Ascending aorta (tissue), 2 donors: ENCODE data around the gene BTK. TPM values are rescaled to one million over a fixed set of nuclear protein-coding genes. Genes with fewer than 3 reads are reported as not detected.

Experiments used
- DNase-seq, 2 donors: peaks; one replicate each; pipeline ENCODE4 v3.0.0-alpha.2; 2019; ENCODE audit warnings: low spot score in 2 of 2
- H3K27ac ChIP-seq, 2 donors: fragments of 200-600 bp; sonication (generic); one replicate each; pipeline ENCODE4 v1.5.1; 2016 to 2017; ENCODE audit warnings: mild to moderate bottlenecking in 1 of 2
- H3K27me3 ChIP-seq: fragments of 200-600 bp; sonication (generic); one replicate; pipeline ENCODE4 v1.5.1; 2017
- H3K36me3 ChIP-seq, 2 donors: fragments of 200-600 bp; sonication (generic); one replicate each; pipeline ENCODE4 v1.5.1; 2016
- H3K4me1 ChIP-seq, 2 donors: fragments of 200-600 bp; sonication (generic); one replicate each; pipeline ENCODE4 v1.5.1; 2016 to 2017; ENCODE audit warnings: mild to moderate bottlenecking in 1 of 2
- H3K4me3 ChIP-seq, 2 donors: fragments of 200-600 bp; sonication (generic); one replicate each; pipeline ENCODE4 v1.5.1; 2016 to 2017; ENCODE audit warnings: mild to moderate bottlenecking in 1 of 2
- H3K9me3 ChIP-seq, 2 donors: fragments of 200-600 bp; sonication (generic); one replicate each; pipeline ENCODE4 v1.5.1; 2016
- intact Hi-C: fragments of 100-400 bp; cut with DNase I; formaldehyde crosslinking; loops from one replicate; pipeline ENCODE4 v1.15.1; 2023
- total RNA-seq: library from RNA; depleted of rRNA; stranded (reverse); fragments of >200 nt; gene quantifications from one replicate; pipeline ENCODE4 v1.1.0, GENCODE V29; 2016
- TF ChIP-seq, protein P1 (sequence below), 3 experiments: fragments of 200-600 bp in 2 of 3; fragments of 450-650 bp in 1 of 3; sonication (generic) in 2 of 3; IDR thresholded peaks; one replicate each; pipeline ENCODE4 v1.5.1; 2016 to 2019; ENCODE audit warnings: antibody characterized with exemption in 3 of 3, mild to moderate bottlenecking in 1 of 3, moderate library complexity in 1 of 3

BTK gene
- 0.64 TPM for total RNA-seq

GRCh38 chrX:101385795-101386541 is at the start of gene BTK:
Gene BTK (minus strand): TSS chrX:101386191. CDS start chrX:101375284, 10,907 bp downstream.
- Histone ChIP-seq H3K36me3 (no peaks in the 10 kb centered on the region), H3K27ac (no peak within 1 kb of the TSS), H3K27me3 (no peaks in the 10 kb centered on the region), H3K4me1 (no peaks in the 10 kb centered on the region), H3K9me3 (no peaks in the 10 kb centered on the region), H3K4me3 (no peak within 1 kb of the TSS)
- intact Hi-C loops: no loop called here
- no peak for DNase-seq
- TF ChIP-seq, protein P1, sequence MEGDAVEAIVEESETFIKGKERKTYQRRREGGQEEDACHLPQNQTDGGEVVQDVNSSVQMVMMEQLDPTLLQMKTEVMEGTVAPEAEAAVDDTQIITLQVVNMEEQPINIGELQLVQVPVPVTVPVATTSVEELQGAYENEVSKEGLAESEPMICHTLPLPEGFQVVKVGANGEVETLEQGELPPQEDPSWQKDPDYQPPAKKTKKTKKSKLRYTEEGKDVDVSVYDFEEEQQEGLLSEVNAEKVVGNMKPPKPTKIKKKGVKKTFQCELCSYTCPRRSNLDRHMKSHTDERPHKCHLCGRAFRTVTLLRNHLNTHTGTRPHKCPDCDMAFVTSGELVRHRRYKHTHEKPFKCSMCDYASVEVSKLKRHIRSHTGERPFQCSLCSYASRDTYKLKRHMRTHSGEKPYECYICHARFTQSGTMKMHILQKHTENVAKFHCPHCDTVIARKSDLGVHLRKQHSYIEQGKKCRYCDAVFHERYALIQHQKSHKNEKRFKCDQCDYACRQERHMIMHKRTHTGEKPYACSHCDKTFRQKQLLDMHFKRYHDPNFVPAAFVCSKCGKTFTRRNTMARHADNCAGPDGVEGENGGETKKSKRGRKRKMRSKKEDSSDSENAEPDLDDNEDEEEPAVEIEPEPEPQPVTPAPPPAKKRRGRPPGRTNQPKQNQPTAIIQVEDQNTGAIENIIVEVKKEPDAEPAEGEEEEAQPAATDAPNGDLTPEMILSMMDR (IDR thresholded peaks at IDR 0.05): no peak

DNA sequence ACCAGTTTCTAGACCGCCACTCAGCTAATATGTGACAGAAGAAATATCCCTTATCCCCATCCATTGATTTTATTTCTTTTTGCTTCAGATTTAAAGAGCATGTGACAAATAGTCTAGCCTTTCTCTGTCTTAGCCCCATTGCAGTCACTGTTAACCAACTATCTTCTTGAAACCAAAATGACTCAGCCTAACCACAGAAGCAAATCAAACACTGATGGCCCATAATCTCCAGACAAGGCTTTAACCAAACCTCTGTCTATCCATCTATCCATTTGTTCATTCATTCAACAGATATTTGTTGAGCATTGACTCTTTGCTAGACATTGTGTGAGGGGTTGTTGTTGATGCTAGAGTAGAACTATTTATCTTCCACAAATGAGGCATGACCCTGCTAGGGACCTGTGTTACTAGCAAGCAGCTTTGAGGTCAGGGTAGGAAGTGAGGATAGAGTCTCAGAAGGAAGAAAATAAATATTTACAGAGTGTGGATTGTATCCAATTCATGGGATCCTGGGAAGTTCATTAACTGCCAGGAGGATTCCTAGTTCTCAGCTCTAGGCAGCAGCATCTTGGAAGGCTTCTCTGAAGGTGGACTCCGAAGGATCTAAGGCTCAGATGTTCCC is 44.6 kb upstream of the BTK start:
- Histone ChIP-seq H3K4me3 (no peak overlapping the region), H3K27ac (no peak overlapping the region), H3K27me3 (no peaks in the 10 kb centered on the region), H3K9me3 (peaks cover 0 to 9% of the 10 kb centered on the region in 2 donors), H3K36me3 (peaks cover 8 to 17% of the 10 kb centered on the region in 2 donors), H3K4me1 (no peaks in the 10 kb centered on the region)
- intact Hi-C loops: no loop called here
- TF ChIP-seq, protein P1 (IDR thresholded peaks at IDR 0.05): no peak
- no peak for DNase-seq

GRCh38 chrX:101429934-101430333 is 43.9 kb upstream of the BTK start:
- Histone ChIP-seq H3K27me3 (no peaks in the 10 kb centered on the region), H3K4me1 (no peaks in the 10 kb centered on the region), H3K27ac (no peak overlapping the region), H3K9me3 (peaks cover 0 to 9% of the 10 kb centered on the region in 2 donors), H3K4me3 (no peak overlapping the region), H3K36me3 (peaks cover 8 to 17% of the 10 kb centered on the region in 2 donors)
- DNase-seq: no peak
- TF ChIP-seq, protein P1 (IDR thresholded peaks at IDR 0.05): no peak
- intact Hi-C loops: no loop called here

DNA sequence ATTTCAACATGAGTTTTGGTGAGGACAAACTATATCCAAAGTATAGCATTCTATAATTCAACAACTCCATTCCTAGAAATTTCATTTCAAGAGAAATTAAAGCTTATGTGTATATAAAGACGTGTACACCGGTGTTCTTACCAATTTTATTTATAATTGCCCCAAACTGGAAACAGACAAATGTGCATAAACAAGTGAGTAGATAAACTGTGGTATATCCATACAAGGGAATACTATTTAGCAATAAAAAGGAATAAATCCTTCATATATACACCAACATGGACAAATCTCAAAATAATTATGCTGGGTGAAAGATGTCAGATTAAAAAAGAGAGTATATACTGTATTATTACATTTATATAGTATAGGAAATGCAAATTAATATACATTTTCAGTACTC is 42.0 kb upstream of the BTK start:
- Histone ChIP-seq H3K36me3 (peaks cover 8 to 25% of the 10 kb centered on the region in 2 donors), H3K27ac (no peak overlapping the region), H3K9me3 (peaks cover 0 to 9% of the 10 kb centered on the region in 2 donors), H3K4me1 (no peaks in the 10 kb centered on the region), H3K27me3 (no peaks in the 10 kb centered on the region), H3K4me3 (no peak overlapping the region)
- intact Hi-C loops: no loop called here
- no peak for DNase-seq
- TF ChIP-seq, protein P1 (IDR thresholded peaks at IDR 0.05): no peak

DNA sequence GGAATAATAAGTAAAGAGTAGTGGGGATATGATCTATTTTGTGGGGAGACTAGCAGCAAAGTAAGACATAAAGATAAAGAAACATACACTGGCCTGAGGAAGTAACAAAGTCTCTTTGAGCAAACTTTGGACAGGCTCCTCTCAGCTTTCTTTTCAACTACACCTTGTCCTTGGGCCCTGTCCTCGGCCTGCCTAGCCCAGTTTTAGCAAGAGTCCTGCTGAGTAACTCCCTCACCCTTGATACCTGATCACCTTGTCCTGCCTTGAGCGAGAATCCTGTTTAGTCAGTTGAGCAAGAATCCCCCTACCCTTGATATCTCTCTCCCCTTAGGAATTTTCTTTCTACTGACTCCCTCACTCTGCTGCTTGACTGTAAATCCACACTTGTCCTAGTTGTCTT is 33.5 kb upstream of the BTK start:
- H3K27me3 ChIP-seq: no peaks in the 10 kb centered on the region
- TF ChIP-seq, protein P1 (IDR thresholded peaks at IDR 0.05): no peak
- peaks cover 0 to 4% of the 10 kb centered on the region in 2 donors for H3K4me1 ChIP-seq
- H3K4me3 ChIP-seq: no peak overlapping the region
- no peak for DNase-seq
- peak overlapping the region; percentile 93 to 95 for H3K27ac ChIP-seq
- intact Hi-C loops: loop anchor here (5.0 to 10.0 kb wide), 3 partner anchors 513 to 1235 kb away; partner anchors contain the start of genes GPRASP1, TCEAL2 and ZMAT1
- no peaks in the 10 kb centered on the region for H3K9me3 ChIP-seq
- peaks cover 0 to 7% of the 10 kb centered on the region in 2 donors for H3K36me3 ChIP-seq
